ENCODE results near the gene KLHL11. TPM values are rescaled to one million over a fixed set of nuclear protein-coding genes. Genes with fewer than 3 reads are reported as not detected.

The KLHL11 gene
- total and polyA plus RNA-seq, 9 of the 15 experiments (the other 6 are each of a cell fraction or from before 2014, with no cell fraction given) = 0.20 to 17.0 (median 10.3) TPM

DNA sequence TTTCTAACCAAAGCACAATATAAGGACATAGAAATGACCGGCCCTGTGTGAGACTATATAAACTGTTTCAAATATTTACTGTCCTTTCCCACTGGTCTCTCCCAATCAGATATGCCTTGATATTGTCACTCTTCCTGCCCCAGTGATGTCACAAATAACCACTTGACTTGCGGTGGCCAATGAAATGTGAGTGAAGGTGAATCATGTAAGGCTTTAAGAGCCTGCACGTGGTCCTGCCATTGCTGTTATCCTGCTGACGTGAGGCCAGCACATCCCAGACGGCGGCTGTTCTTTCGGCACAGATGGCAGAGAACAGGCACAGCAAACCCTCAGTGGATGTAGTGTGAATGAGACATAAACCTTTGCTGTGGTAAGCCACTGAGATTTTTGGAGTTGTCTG, 5.4 kb upstream of the KLHL11 start (continued):
- 0 out of 2 replicates have a peak, but pooled peaks have one; percentile 8 for TF ChIP-seq POLR2AphosphoS5 (IDR thresholded peaks at IDR 0.05; ENCODE audit: control insufficient read depth, insufficient read depth, low read depth, low read length)

DNA sequence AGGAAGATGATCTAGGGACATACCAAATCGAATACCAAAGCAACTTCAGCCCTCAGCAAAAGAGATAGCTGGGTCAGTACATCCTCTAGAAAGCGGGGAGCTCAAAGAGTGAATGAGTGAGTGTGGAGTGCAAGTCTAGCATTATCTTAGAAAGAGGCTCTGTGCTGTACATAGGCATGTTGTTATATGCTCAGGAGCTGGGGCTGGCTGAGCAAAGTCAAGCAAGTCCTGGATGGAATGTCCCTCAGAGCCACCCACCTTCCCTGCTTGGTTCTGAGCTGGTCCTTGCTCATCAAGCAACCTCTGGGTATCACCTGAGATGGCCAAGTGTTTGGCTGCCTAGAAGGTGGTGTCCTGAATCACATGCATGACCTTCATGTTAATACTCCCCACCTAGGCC, 4.9 kb upstream of the KLHL11 start:
- 82% methylated on average over 2 of the region's 2 CpGs for WGBS (ENCODE audit: insufficient coverage, low coverage, missing lambda C conversion rate)
- peaks cover 77% of the 10 kb centered on the region; the same call in 2 of the 3 replicates for H3K36me3 ChIP-seq (ENCODE audit: control insufficient read depth, insufficient read depth, low read length)

More for the DNA sequence above, 4.9 kb upstream of the KLHL11 start:
- Histone ChIP-seq H3K4me1 (replicated peaks in 1 of 2; ENCODE audit: control insufficient read depth in 2 of 2, insufficient read depth in 2 of 2, low read length in 2 of 2) (peaks cover 7 to 11% of the 10 kb centered on the region in 2 experiments; a peak in 4 of 5 replicates), H3K27ac (ENCODE audit: extremely low read depth, low read depth, low read length) (peak overlapping the region; percentile 15; the same call in 1 of the 3 replicates), H3K4me3 (no peak overlapping the region), H3K4me2 (ENCODE audit: insufficient read depth, low read length) (no peak overlapping the region), H3K9me3 (replicated peaks; ENCODE audit: control insufficient read depth, insufficient read depth, low read depth, low read length) (no peaks in the 10 kb centered on the region), H2AFZ (ENCODE audit: low read depth, low read length) (no peak overlapping the region), H3K9me1 (ENCODE audit: control insufficient read depth, insufficient read depth, low read length) (peaks cover 4% of the 10 kb centered on the region), H3K9ac (ENCODE audit: insufficient read depth in 1 of 2, low read depth in 2 of 2, low read length in 2 of 2) (peak overlapping the region in 1 of 2 experiments; percentile 18; a peak in 1 of 4 replicates), H3K79me2 (ENCODE audit: control insufficient read depth, insufficient read depth, low read length) (peaks cover under 1% of the 10 kb centered on the region; the same call in 2 of the 3 replicates), H3K27me3 (ENCODE audit: control insufficient read depth in 2 of 2, insufficient read depth in 2 of 2, low read length in 2 of 2) (no peaks in the 10 kb centered on the region), H4K20me1 (replicated peaks; ENCODE audit: control insufficient read depth, insufficient read depth, low read length) (no peaks in the 10 kb centered on the region)
- ChIA-PET CTCF (ENCODE audit: low intra/inter-chr PET ratio) (no interaction called here), POLR2A (interaction anchor here (0.6 to 1.2 kb wide), 6 partner anchors 11 to 807 kb away, joined by 3 to 6 read pairs (median 3); partner anchors contain the start of gene PLEKHH3)
- DNase-seq (ENCODE audit: extremely low read depth in 1 of 4, low spot score in 3 of 4) (no peak), FAIRE-seq (no peak), ATAC-seq (no peak)
- no peak for TF ChIP-seq OTX1 (CRISPR knock-in tag; IDR thresholded peaks at IDR 0.05)
- TF ChIP-seq, protein P1, sequence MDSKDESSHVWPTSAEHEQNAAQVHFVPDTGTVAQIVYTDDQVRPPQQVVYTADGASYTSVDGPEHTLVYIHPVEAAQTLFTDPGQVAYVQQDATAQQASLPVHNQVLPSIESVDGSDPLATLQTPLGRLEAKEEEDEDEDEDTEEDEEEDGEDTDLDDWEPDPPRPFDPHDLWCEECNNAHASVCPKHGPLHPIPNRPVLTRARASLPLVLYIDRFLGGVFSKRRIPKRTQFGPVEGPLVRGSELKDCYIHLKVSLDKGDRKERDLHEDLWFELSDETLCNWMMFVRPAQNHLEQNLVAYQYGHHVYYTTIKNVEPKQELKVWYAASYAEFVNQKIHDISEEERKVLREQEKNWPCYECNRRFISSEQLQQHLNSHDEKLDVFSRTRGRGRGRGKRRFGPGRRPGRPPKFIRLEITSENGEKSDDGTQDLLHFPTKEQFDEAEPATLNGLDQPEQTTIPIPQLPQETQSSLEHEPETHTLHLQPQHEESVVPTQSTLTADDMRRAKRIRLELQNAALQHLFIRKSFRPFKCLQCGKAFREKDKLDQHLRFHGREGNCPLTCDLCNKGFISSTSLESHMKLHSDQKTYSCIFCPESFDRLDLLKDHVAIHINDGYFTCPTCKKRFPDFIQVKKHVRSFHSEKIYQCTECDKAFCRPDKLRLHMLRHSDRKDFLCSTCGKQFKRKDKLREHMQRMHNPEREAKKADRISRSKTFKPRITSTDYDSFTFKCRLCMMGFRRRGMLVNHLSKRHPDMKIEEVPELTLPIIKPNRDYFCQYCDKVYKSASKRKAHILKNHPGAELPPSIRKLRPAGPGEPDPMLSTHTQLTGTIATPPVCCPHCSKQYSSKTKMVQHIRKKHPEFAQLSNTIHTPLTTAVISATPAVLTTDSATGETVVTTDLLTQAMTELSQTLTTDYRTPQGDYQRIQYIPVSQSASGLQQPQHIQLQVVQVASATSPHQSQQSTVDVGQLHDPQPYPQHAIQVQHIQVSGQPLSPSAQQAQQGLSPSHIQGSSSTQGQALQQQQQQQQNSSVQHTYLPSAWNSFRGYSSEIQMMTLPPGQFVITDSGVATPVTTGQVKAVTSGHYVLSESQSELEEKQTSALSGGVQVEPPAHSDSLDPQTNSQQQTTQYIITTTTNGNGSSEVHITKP (IDR thresholded peaks at IDR 0.05; ENCODE audit: partially characterized antibody) = peak; percentile 25
- intact Hi-C loops (cut with micrococcal nuclease) (no loop called here), in situ Hi-C loops (cut with MboI) (no loop called here)
- no TSS peak for BruUV-seq (replicated peaks)

All from K562 (cell line).